T-helper 22 cell (primary cell): Measurements from ENCODE around the gene DISC1.
"Not testable (repeated sequence)": the region's sequence is repeated elsewhere in the genome, so short reads cannot be mapped to it uniquely, and the experiment has no call there.

Source experiments
- DNase-seq: peaks from one replicate; pipeline ENCODE4 v3.0.0-alpha.2; 2020; ENCODE audit warnings: low read depth

DISC1 gene

GRCh38 chr1:231961801-231962200 lies 335.2 kb downstream of the DISC1 start:
- not testable (repeated sequence) for DNase-seq

DNA sequence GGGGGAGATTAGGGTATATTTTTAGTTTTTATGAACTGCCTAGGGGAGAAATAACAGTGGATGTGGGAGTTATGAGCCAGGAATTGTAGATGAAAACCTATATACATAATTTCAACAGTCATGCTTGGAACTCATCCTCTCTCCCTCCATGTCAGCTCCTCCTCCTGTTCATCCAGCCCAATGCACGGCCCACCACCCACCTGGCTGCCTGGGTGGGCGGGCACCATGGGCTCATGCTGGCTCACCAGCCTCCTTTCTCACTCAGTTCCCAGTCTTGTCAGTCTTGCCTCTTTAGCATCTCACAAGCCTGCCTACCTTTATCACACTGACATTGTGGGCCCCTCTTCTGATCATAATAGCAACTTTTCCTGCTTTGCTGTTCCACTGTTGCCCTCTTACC lies 336.0 kb downstream of the DISC1 start:
- DNase-seq, result no peak

- DNase-seq, result no peak
Measured at GRCh38 chr1:231964241-231964640, 337.7 kb downstream of the DISC1 start.

- no peak for DNase-seq
Measured at GRCh38 chr1:231964961-231965360, 338.4 kb downstream of the DISC1 start.

DNA sequence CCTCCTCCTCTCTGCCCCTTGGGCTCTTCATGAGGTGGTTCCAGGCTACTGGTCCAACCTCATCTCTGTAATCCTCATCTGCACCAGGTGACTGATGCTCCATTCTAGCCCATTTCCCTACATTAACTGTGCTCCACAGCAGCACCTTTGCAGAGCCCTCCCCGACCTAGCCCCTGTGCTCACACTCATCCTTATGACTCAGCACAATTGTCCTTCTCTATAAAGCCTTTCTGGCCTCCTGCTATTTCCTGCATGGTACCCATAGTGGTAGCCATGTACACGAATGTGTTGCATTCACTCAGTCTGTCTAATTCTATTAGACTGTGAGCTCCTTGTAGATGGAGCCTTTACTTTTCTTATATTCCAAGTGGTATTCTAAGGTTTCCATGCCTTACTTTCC lies 339.0 kb downstream of the DISC1 start:
- no peak for DNase-seq

DNA sequence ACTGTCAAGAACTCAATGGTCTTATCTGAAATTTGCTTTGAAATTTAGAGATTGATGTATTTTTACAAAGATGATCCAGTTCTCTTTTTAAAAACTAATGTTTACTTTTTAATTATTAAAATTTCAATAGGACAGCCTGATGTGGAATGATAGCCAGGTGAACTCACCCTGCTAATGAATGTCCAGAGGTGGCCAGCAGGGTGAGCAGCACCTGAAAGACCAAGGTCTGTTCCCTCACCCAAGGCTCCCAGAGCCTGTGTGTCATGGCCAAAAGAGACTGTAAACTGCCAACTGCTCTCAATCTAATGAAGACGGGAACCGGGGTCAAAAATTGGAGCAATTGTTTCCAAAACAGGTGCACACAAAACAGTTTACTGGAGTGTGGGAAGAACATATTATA lies 340.4 kb downstream of the DISC1 start:
- no peak for DNase-seq

GRCh38 chr1:231969076-231969475 lies 342.5 kb downstream of the DISC1 start:
- DNase-seq, result no peak

- DNase-seq, result not testable (repeated sequence)
Measured at GRCh38 chr1:231969761-231970160, 343.2 kb downstream of the DISC1 start.

- DNase-seq, result no peak
Measured at GRCh38 chr1:231970684-231971083, 344.1 kb downstream of the DISC1 start.

- DNase-seq, result no peak
Measured at GRCh38 chr1:231971397-231972110, 345.0 kb downstream of the DISC1 start.

DNA sequence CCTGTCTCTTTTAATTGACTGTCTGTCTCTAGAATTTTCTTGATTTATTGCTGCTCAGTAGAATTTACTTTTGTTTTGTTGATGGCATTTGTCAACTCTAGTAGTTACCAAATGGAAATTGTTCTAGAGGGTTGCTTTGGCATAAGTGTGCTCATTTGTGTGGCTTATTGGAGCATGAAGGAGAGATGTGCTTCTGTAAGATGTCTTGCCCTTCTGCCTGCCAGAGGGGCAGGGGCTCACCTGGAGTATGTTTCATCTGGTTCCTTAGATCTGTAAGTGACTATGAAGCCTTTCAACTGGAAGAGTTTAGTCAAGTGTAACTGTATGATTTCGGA lies 345.5 kb downstream of the DISC1 start:
- no peak for DNase-seq

DNA sequence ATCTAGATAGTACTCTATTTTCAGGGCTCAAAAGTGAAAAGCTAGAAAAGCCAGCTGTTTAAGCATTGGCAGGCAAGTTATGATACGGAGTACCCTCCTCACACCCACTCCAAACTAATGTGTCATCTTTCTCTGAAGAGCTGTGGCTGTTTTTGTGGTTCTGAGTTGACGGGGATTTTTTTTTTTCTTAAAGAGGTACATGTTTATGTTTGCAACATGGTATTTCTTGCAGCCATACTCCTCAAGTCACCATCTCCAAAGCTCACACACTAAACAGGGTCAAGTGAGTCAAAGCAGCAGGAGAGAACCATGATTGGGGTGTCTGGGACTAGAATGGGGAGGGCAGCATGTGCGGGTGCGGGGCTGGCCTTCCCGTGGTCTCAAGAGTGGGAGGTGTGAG lies 347.2 kb downstream of the DISC1 start:
- DNase-seq, result no peak

GRCh38 chr1:231976231-231976630 lies 349.6 kb downstream of the DISC1 start:
- no peak for DNase-seq

DNA sequence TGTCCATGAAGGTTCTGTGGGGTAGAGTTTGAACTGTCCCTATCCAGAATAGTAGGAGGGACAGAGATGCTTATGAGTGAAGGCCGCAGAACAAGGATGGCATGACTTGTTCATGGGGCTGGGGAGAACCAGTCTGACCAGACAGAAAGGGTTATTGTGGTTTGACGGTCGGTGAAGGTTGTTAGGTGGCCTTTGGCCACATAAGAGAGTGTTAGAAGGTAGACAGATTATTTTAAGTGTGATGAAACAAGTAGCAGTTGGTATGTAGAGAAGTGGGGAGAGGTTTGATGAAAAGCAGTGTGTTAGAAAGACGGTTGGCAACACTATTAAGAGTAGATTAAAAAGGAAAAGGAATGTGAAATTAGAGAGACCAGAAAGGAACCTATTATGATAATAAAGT lies 355.1 kb downstream of the DISC1 start:
- no peak for DNase-seq

GRCh38 chr1:231982871-231983587 lies 356.4 kb downstream of the DISC1 start:
- DNase-seq, result no peak

DNA sequence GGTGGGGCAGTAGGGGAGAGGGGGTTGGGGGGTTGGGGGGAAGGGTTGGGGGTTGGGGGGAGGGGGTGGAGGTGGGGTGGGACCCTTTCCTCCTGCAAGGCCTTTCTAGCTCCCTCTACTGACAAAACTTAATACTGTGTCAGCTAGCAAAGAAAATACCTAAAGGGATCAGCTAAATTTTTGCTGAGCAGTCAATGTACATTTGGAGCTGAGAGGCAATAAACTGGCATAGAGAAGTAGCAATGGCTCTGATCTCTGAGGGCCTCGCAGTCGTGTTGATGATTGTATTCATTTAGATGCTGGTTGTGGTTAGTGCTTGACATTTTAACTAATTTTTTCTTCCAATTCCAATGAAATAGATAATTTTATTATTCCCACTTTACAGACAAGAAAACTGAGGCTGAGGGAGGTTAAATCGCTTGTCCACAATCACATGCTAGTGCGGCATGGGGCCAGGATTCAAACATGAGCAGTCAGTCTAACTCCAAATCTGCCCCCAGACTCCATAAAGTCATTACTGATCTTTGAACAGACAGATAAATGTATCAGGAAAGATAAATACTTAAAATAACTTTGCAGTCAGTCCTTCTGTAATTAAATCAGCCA lies 357.1 kb downstream of the DISC1 start:
- DNase-seq, result no peak

DNA sequence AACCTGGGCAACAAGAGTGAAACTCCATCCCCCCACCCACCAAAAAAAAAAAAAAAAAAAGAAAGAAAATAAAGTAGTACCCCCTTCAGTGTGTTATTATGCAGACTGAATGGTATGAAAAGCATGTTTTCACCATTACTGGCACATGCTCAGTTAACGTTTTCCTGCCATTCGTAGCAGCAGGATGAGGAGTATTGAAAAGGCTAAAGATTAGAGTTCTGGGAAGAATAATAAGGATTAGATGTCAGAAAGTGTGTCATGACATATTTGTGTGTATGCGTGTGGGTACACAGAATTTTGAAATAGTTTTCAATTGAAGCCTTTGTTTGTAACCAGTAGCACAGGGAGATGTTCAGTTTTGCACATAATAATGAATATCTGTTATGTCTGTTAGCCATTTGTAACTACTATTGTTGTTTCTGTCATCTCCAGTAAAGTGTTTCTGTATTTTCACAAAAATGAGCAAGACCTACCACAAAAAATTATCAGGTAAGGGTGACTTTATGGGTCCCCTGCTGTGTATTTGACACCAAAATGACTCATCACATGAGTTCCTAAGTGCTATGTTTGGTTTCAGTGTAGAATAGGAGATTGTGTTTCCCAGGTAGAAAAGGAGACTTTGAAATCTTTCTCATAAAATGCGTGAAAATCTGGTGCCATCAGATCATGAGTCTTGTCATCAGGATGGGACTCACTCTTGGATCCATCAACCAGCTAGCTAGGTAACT lies 358.9 kb downstream of the DISC1 start:
- DNase-seq, result no peak

DNA sequence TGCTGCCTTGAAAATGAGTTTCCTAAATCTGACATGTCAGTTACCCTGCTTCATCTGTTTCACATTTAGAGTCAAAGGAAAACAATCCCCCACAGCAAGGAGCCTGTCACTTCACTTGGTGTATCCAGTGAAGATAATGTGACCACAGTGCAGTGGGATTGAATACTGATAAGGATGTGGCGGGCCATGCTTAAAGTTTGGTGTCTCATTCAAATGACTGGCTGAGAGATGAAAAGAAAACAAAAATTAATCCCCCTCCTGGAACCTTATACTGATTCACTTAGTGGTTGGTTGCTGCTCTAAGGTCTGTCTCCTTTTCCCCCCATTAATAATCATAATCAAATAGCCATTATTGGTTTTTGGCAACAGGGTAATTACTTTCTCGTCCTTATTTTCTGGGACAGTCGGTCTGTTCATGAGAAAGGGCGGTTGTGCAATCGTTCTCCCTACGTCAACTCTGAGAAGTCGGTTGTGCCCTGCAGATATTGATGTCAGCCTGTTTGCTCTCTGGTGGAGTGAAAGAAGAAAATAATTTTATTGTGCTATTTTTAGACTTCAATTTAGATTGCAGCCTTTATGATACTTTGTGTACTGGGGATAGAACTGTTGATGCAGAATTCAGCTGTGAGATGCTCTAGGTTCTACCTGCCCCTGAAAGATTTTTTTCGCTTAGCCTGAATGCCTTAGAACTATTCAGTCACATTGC lies 360.2 kb downstream of the DISC1 start:
- DNase-seq, result no peak

- no peak for DNase-seq
Measured at GRCh38 chr1:231990388-231990787, 363.8 kb downstream of the DISC1 start.

- DNase-seq, result no peak
Measured at GRCh38 chr1:231991231-231991630, 364.6 kb downstream of the DISC1 start.

- no peak for DNase-seq
Measured at GRCh38 chr1:231993968-231994455, 367.4 kb downstream of the DISC1 start.

DNA sequence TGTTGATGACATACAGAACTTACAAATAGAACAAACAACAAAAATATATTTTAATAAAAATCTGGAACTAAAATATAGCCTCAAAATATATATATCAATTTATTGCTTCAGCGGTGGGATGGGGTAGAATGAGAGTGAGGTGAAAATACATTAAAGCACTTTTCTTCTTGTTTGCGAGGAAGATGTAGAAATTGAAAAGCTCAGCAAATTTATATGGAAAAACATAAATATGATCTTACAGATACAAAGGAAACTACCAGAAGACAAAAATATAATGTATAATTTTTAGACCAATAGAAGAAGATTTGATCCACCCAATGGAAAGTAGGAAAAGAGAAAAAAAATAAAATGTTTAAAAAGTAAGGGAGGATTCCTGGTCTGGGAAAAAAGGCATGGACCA lies 372.2 kb downstream of the DISC1 start:
- no peak for DNase-seq
